Esophagus muscularis mucosa (tissue), 3 donors: ENCODE results near the gene RBM20.

Experiments
- POLR2AphosphoS5 ChIP-seq, 2 donors: sonication (generic); formaldehyde crosslinking; IDR thresholded peaks; one replicate each; pipeline ENCODE4 v1.6.1; 2017; ENCODE audit warnings: antibody characterized with exemption in 2 of 2
- TF ChIP-seq, protein P1 (sequence below), 3 experiments: fragments of 200-600 bp in 2 of 3; fragments of 450-650 bp in 1 of 3; sonication (generic) in 2 of 3; IDR thresholded peaks; one replicate each; pipeline ENCODE4 v1.5.1; 2017 to 2019; ENCODE audit warnings: antibody characterized with exemption in 3 of 3, mild to moderate bottlenecking in 2 of 3, moderate library complexity in 1 of 3

- TF ChIP-seq, protein P1, sequence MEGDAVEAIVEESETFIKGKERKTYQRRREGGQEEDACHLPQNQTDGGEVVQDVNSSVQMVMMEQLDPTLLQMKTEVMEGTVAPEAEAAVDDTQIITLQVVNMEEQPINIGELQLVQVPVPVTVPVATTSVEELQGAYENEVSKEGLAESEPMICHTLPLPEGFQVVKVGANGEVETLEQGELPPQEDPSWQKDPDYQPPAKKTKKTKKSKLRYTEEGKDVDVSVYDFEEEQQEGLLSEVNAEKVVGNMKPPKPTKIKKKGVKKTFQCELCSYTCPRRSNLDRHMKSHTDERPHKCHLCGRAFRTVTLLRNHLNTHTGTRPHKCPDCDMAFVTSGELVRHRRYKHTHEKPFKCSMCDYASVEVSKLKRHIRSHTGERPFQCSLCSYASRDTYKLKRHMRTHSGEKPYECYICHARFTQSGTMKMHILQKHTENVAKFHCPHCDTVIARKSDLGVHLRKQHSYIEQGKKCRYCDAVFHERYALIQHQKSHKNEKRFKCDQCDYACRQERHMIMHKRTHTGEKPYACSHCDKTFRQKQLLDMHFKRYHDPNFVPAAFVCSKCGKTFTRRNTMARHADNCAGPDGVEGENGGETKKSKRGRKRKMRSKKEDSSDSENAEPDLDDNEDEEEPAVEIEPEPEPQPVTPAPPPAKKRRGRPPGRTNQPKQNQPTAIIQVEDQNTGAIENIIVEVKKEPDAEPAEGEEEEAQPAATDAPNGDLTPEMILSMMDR (IDR thresholded peaks at IDR 0.05): no peak
- TF ChIP-seq POLR2AphosphoS5 (IDR thresholded peaks at IDR 0.05): no peak
Observed at GRCh38 chr10:110643035-110643652, 992 bp upstream of the RBM20 start.
